Naive thymus-derived CD8-positive, alpha-beta T cell (primary cell): ENCODE results near the gene PDZD8. TPM values are rescaled to one million over a fixed set of nuclear protein-coding genes. Genes with fewer than 3 reads are reported as not detected.

ENCODE experiments used
- ATAC-seq, 2 donors: fragments of 150-1000 bp; cut with Tn5 transposase in 1 of 2; sonication (Bioruptor Pico), chemical (Tn5 transposase) in 1 of 2; 1 replicate in 1 of 2; 2 replicates in 1 of 2; pipeline ENCODE4 v1.10.0; 2021; ENCODE audit warnings: mild to moderate bottlenecking in 2 of 2, moderate library complexity in 2 of 2
- POLR2A ChIA-PET: fragments of 350-600 bp; sonication (Branson Sonifier 250); formaldehyde crosslinking; loops from one replicate; lab custom pipeline; 2021; ENCODE audit warnings: antibody characterized with exemption; lab: Charles Lee
- DNase-seq, 10 donors: peaks; one replicate each; pipeline versions ENCODE4 v3.0.0 to v3.0.0-alpha.2; 2020 to 2022
- H3K27ac Mint-ChIP-seq, 10 donors: one replicate each; pipeline ENCODE4 v1.8.0; 2020 to 2022; ENCODE audit warnings: mild to moderate bottlenecking in 10 of 10, mixed read lengths in 10 of 10, moderate library complexity in 4 of 10, inconsistent platforms in 1 of 10
- H3K27me3 Mint-ChIP-seq, 5 donors: one replicate each; pipeline ENCODE4 v1.8.0; 2021 to 2022; ENCODE audit warnings: mixed read lengths in 5 of 5
- H3K36me3 Mint-ChIP-seq, 3 donors: one replicate each; pipeline ENCODE4 v1.8.0; 2020 to 2022; ENCODE audit warnings: mixed read lengths in 3 of 3, mild to moderate bottlenecking in 2 of 3, inconsistent platforms in 1 of 3
- H3K4me1 Mint-ChIP-seq, 4 donors: one replicate each; pipeline ENCODE4 v1.8.0; 2021 to 2022; ENCODE audit warnings: mixed read lengths in 4 of 4
- H3K4me3 Mint-ChIP-seq, 10 donors: one replicate each; pipeline ENCODE4 v1.8.0; 2020 to 2022; ENCODE audit warnings: mild to moderate bottlenecking in 10 of 10, mixed read lengths in 10 of 10, moderate library complexity in 6 of 10, inconsistent platforms in 1 of 10
- H3K9me3 Mint-ChIP-seq, 9 donors: one replicate each; pipeline ENCODE4 v1.8.0; 2020 to 2022; ENCODE audit warnings: mixed read lengths in 9 of 9, mild to moderate bottlenecking in 3 of 9, inconsistent platforms in 1 of 9, moderate library complexity in 1 of 9
- polyA plus RNA-seq, 3 donors: library from polyadenylated mRNA; unstranded; fragments of 300-500 nt; fragmentation: Illumina TruSeq; gene quantifications; one replicate each; pipeline ENCODE4 v1.2.3, GENCODE V29; 2021
- total RNA-seq, 8 experiments: library from RNA in 2 of 8; stranded (reverse) in 2 of 8; gene quantifications; one replicate each; pipeline ENCODE4 v1.2.3 and lab custom pipeline; 2021 to 2026

Gene PDZD8
- total and polyA plus RNA-seq, 5 experiments from 2014 or later: 7.4 to 20.0 (median 9.2) TPM

GRCh38 chr10:117339578-117339977 lies 35.7 kb downstream of the PDZD8 start:
- Mint-ChIP-seq H3K27me3 (no peaks in the 10 kb centered on the region), H3K4me1 (peaks cover 17 to 34% (median 26%) of the 10 kb centered on the region in 4 donors), H3K9me3 (peaks cover 3 to 22% (median 11%) of the 10 kb centered on the region in 9 donors), H3K27ac (peak overlapping the region in 1 of 10 donors; percentile 35), H3K36me3 (peaks cover 19 to 45% (median 35%) of the 10 kb centered on the region in 3 donors), H3K4me3 (no peak overlapping the region)
- DNase-seq: no peak
- POLR2A ChIA-PET: no interaction called here
- ATAC-seq: no peak

DNA sequence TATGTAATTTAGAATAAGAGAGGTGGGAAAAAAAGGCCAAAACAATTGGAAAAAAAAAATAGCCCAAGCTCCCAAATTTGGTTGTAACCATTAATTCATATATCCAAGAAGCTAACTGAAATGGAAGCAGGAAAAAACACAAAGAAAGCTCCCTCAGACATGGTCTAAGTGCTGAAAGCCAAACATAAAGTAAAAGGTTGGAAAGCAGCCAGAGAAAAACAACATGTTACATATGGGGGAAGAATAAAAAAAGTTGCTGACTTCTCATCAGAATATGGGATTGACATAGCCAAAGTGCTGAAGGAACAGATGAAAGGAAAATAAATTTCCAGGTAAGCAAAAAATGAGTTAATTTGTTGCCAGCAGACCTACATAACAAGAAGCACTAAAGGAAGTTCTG lies 40.3 kb downstream of the PDZD8 start:
- Mint-ChIP-seq H3K27me3 (no peaks in the 10 kb centered on the region), H3K4me3 (no peak overlapping the region), H3K9me3 (peaks cover 7 to 22% (median 12%) of the 10 kb centered on the region in 9 donors), H3K4me1 (peaks cover 8 to 14% (median 11%) of the 10 kb centered on the region in 4 donors), H3K36me3 (peaks cover 22 to 53% (median 35%) of the 10 kb centered on the region in 3 donors), H3K27ac (no peak overlapping the region)
- DNase-seq (no peak), ATAC-seq (no peak)
- POLR2A ChIA-PET: no interaction called here

DNA sequence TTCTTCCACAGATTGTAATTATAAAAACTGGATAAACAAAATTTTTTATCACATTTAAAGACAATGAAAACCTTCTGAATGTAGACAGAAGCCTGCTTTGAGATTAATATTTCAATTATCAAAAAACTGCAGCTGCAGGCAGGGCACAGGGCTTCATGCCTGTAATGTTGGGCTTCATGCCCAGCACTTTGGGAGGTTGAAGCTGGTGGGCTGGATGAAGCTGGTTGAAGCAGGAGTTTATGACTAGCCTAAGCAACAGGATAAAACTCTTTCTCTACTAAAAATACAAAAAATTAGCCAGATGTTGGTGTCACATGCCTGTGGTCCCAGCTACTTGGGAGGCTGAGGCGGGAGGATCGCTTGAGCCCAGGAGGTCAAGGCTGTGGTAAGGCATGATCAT lies 41.2 kb downstream of the PDZD8 start:
- POLR2A ChIA-PET: no interaction called here

DNA sequence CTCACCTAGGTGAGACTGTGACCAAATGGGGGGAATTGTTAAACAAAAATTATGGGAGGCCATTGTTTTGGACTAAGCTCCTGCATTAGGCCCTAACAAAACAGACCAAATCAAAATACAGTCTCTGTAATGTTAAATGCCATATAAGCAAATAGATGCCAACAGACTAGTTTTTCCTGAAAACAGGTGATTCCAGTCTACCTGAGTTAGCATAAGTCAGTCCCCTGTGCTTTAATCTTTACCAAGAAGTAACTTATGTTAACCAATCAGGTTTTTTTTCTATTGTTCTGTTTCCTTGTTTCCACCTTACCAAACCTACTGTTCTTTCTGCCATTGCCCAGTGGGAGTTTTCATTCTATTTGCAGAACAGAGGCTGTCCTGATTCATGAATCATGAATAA lies 48.0 kb downstream of the PDZD8 start:
- POLR2A ChIA-PET: no interaction called here
- no peaks in the 10 kb centered on the region for H3K27me3 Mint-ChIP-seq

More for the DNA sequence above, 41.2 kb downstream of the PDZD8 start:
- Mint-ChIP-seq H3K36me3 (peaks cover 22 to 52% (median 30%) of the 10 kb centered on the region in 3 donors), H3K4me1 (peaks cover 9 to 14% (median 10%) of the 10 kb centered on the region in 4 donors), H3K4me3 (no peak overlapping the region), H3K27ac (no peak overlapping the region), H3K27me3 (no peaks in the 10 kb centered on the region), H3K9me3 (peaks cover 7 to 22% (median 12%) of the 10 kb centered on the region in 9 donors)
- ATAC-seq: no peak
- DNase-seq: no peak

GRCh38 chr10:117324367-117324766 lies 50.9 kb downstream of the PDZD8 start:
- ATAC-seq (no peak), DNase-seq (no peak)
- peaks cover 11 to 28% (median 18%) of the 10 kb centered on the region in 4 donors for H3K4me1 Mint-ChIP-seq
- no peaks in the 10 kb centered on the region for H3K9me3 Mint-ChIP-seq
- H3K27me3 Mint-ChIP-seq: no peaks in the 10 kb centered on the region
- H3K4me3 Mint-ChIP-seq: no peak overlapping the region
- H3K36me3 Mint-ChIP-seq: peaks cover 0 to 20% (median 6%) of the 10 kb centered on the region in 3 donors
- no peak overlapping the region for H3K27ac Mint-ChIP-seq
- POLR2A ChIA-PET: no interaction called here

More for the DNA sequence above, 48.0 kb downstream of the PDZD8 start:
- H3K4me1 Mint-ChIP-seq: peaks cover 18 to 38% (median 22%) of the 10 kb centered on the region in 4 donors
- ATAC-seq: no peak
- no peak overlapping the region for H3K4me3 Mint-ChIP-seq
- H3K9me3 Mint-ChIP-seq: no peaks in the 10 kb centered on the region
- no peak for DNase-seq
- H3K36me3 Mint-ChIP-seq: peaks cover 0 to 30% (median 6%) of the 10 kb centered on the region in 3 donors
- no peak overlapping the region for H3K27ac Mint-ChIP-seq

GRCh38 chr10:117322260-117322659 lies 53.0 kb downstream of the PDZD8 start:
- Mint-ChIP-seq H3K9me3 (no peaks in the 10 kb centered on the region), H3K27ac (peak overlapping the region in 1 of 10 donors; percentile 58), H3K4me3 (no peak overlapping the region), H3K4me1 (peaks cover 8 to 28% (median 16%) of the 10 kb centered on the region in 4 donors), H3K36me3 (peaks cover 0 to 26% (median 11%) of the 10 kb centered on the region in 3 donors), H3K27me3 (no peaks in the 10 kb centered on the region)
- POLR2A ChIA-PET: no interaction called here
- ATAC-seq: no peak
- no peak for DNase-seq

- DNase-seq (peak in 4 of 10 donors; percentile 9 to 48 (median 18)), ATAC-seq (no peak)
- H3K4me1 Mint-ChIP-seq: peaks cover 7 to 18% (median 10%) of the 10 kb centered on the region in 4 donors
- POLR2A ChIA-PET: no interaction called here
- no peak overlapping the region for H3K4me3 Mint-ChIP-seq
- no peaks in the 10 kb centered on the region for H3K27me3 Mint-ChIP-seq
- H3K36me3 Mint-ChIP-seq: peaks cover under 1 to 21% (median 5%) of the 10 kb centered on the region in 3 donors
- H3K27ac Mint-ChIP-seq: no peak overlapping the region
- no peaks in the 10 kb centered on the region for H3K9me3 Mint-ChIP-seq
These were observed 55.1 kb downstream of the PDZD8 start for GRCh38 chr10:117320050-117320665.

- Mint-ChIP-seq H3K4me3 (no peak overlapping the region), H3K27ac (no peak overlapping the region), H3K36me3 (peaks cover 5 to 33% (median 9%) of the 10 kb centered on the region in 3 donors), H3K4me1 (peaks cover 7 to 20% (median 8%) of the 10 kb centered on the region in 4 donors), H3K9me3 (no peaks in the 10 kb centered on the region), H3K27me3 (no peaks in the 10 kb centered on the region)
- no peak for ATAC-seq
- DNase-seq: peak in 1 of 10 donors; percentile 14
- POLR2A ChIA-PET: interaction anchor here (0.8 kb wide), 1 partner anchor 103 kb away, joined by 4 read pairs; no protein-coding TSS in a partner anchor
These were observed 56.3 kb downstream of the PDZD8 start for GRCh38 chr10:117318909-117319308.

- ATAC-seq (no peak), DNase-seq (no peak)
- Mint-ChIP-seq H3K4me3 (no peak overlapping the region), H3K27ac (no peak overlapping the region), H3K36me3 (peaks cover 5 to 53% (median 25%) of the 10 kb centered on the region in 3 donors), H3K4me1 (peaks cover 4 to 22% (median 7%) of the 10 kb centered on the region in 4 donors), H3K27me3 (no peaks in the 10 kb centered on the region), H3K9me3 (no peaks in the 10 kb centered on the region)
- POLR2A ChIA-PET: no interaction called here
These were observed 58.5 kb downstream of the PDZD8 start for GRCh38 chr10:117316701-117317100.

GRCh38 chr10:117313641-117314040 lies 61.6 kb downstream of the PDZD8 start:
- no peaks in the 10 kb centered on the region for H3K9me3 Mint-ChIP-seq
- DNase-seq: no peak
- H3K4me1 Mint-ChIP-seq: peaks cover 11 to 36% (median 20%) of the 10 kb centered on the region in 4 donors
- no peak overlapping the region for H3K4me3 Mint-ChIP-seq
- peaks cover 5 to 69% (median 29%) of the 10 kb centered on the region in 3 donors for H3K36me3 Mint-ChIP-seq
- no peak for ATAC-seq
- H3K27ac Mint-ChIP-seq: no peak overlapping the region
- H3K27me3 Mint-ChIP-seq: no peaks in the 10 kb centered on the region
- POLR2A ChIA-PET: no interaction called here

DNA sequence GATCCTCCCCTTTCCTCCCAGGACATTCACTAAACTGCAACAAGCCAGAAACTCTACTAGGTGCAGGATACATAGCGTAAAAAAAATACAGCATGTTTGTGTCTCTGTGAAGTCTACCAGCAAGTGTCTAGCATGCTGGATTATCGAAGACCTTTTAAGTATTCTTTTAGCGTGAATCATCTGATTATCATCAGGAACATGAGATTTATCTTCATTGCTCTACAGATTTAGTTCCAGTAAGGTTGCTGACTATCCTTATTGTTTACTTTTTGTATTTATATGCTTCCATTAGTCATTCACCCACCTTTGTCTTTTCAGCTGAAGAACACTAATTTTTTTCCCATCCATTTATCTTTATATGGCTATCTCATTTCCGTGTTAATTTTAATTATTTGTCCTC lies 62.8 kb downstream of the PDZD8 start:
- H3K4me3 Mint-ChIP-seq: no peak overlapping the region
- DNase-seq (no peak), ATAC-seq (no peak)
- no peaks in the 10 kb centered on the region for H3K9me3 Mint-ChIP-seq
- POLR2A ChIA-PET: no interaction called here
- H3K4me1 Mint-ChIP-seq: peaks cover 11 to 36% (median 20%) of the 10 kb centered on the region in 4 donors
- H3K27ac Mint-ChIP-seq: no peak overlapping the region
- H3K27me3 Mint-ChIP-seq: no peaks in the 10 kb centered on the region
- peaks cover 5 to 62% (median 27%) of the 10 kb centered on the region in 3 donors for H3K36me3 Mint-ChIP-seq

DNA sequence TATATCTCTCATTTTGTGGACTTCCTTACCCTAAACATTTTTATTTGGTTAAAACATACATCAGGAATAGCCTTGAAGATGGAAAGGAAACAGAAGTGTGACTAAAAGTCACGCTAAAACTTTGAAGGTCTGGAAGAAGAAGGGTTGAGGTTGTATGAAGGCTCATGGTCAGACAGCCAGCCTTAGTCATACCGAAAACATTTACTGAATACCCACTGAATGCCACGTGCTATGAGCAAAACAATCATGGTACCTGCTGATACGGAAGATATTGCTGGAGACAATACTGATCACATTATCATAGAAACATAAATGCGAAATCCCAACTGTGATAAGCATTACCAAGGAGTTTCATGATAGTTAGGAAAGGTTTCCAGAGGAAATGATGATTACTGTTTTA lies 64.0 kb downstream of the PDZD8 start:
- Mint-ChIP-seq H3K36me3 (peaks cover 5 to 55% (median 27%) of the 10 kb centered on the region in 3 donors), H3K27ac (no peak overlapping the region), H3K4me1 (peaks cover 11 to 36% (median 20%) of the 10 kb centered on the region in 4 donors), H3K9me3 (no peaks in the 10 kb centered on the region), H3K27me3 (no peaks in the 10 kb centered on the region), H3K4me3 (no peak overlapping the region)
- POLR2A ChIA-PET: no interaction called here
- no peak for DNase-seq
- ATAC-seq: no peak

- H3K4me1 Mint-ChIP-seq: peaks cover 11 to 25% (median 19%) of the 10 kb centered on the region in 4 donors
- peaks cover 9 to 40% (median 40%) of the 10 kb centered on the region in 3 donors for H3K36me3 Mint-ChIP-seq
- no peak for ATAC-seq
- peaks cover 0 to 15% (median 10%) of the 10 kb centered on the region in 9 donors for H3K9me3 Mint-ChIP-seq
- POLR2A ChIA-PET: no interaction called here
- no peak overlapping the region for H3K27ac Mint-ChIP-seq
- no peaks in the 10 kb centered on the region for H3K27me3 Mint-ChIP-seq
- no peak overlapping the region for H3K4me3 Mint-ChIP-seq
- no peak for DNase-seq
These were observed 68.6 kb downstream of the PDZD8 start for GRCh38 chr10:117306674-117307073.
